OCI-LY3 (cell line): ENCODE results near the gene SLC25A23.

Experiments
- CTCF ChIP-seq: fragments of 200-600, 300-600 bp; sonication (generic); IDR thresholded peaks from 2 replicates; pipeline ENCODE4 v1.5.1; 2014; ENCODE audit warnings: antibody characterized with exemption, low read length, low read depth
- EZH2phosphoT487 ChIP-seq: fragments of 200-600 bp; shearing (Covaris generic); IDR thresholded peaks from 2 replicates; pipeline ENCODE4 v1.6.1; 2018; ENCODE audit warnings: antibody characterized with exemption, mixed run types, low read depth

- TF ChIP-seq CTCF (no peak), EZH2phosphoT487 (no peak)
These were observed 38.2 kb downstream of the SLC25A23 start for GRCh38 chr19:6421075-6422014.
